HepG2 (cell line): ENCODE measurements around the gene VARS1. TPM values are rescaled to one million over a fixed set of nuclear protein-coding genes. Genes with fewer than 3 reads are reported as not detected.

Experiments
- MXI1 ChIP-seq: IDR thresholded peaks from 3 replicates; pipeline ENCODE4 v1.6.1; 2012; ENCODE audit warnings: low read depth, low read length, inconsistent platforms, borderline replicate concordance
- NAIF1 ChIP-seq: sonication (generic); formaldehyde crosslinking; IDR thresholded peaks from 2 replicates; pipeline ENCODE4 v1.5.0; 2020; ENCODE audit warnings: mild to moderate bottlenecking, missing genetic modification reagents, borderline replicate concordance
- RFXAP ChIP-seq: sonication (generic); formaldehyde crosslinking; IDR thresholded peaks from 2 replicates; pipeline ENCODE4 v1.4.0; 2020; ENCODE audit warnings: missing genetic modification reagents, borderline replicate concordance
- RNF2 ChIP-seq: fragments of 450-650 bp; conservative IDR thresholded peaks from 2 replicates; pipeline ENCODE4 v1.6.1; 2016; ENCODE audit warnings: low read depth
- SMARCE1 ChIP-seq: fragments of 450-650 bp; IDR thresholded peaks from 2 replicates; pipeline ENCODE4 v1.6.1; 2017; ENCODE audit warnings: borderline replicate concordance
- SSRP1 ChIP-seq: IDR thresholded peaks from 2 replicates; pipeline ENCODE4 v1.6.1; 2016; ENCODE audit warnings: control low read depth
- TAF1 ChIP-seq: sonication (generic); formaldehyde crosslinking; IDR thresholded peaks from 2 replicates; pipeline ENCODE4 v1.4.0; 2020; ENCODE audit warnings: missing genetic modification reagents
- THYN1 ChIP-seq: sonication (generic); formaldehyde crosslinking; IDR thresholded peaks from 2 replicates; pipeline ENCODE4 v1.8.1; 2023; ENCODE audit warnings: low read depth, mild to moderate bottlenecking, moderate library complexity, missing genetic modification reagents, borderline replicate concordance
- YEATS2 ChIP-seq: sonication (generic); formaldehyde crosslinking; IDR thresholded peaks from 2 replicates; pipeline ENCODE4 v1.4.0; 2020; ENCODE audit warnings: missing genetic modification reagents, borderline replicate concordance
- ZBTB38 ChIP-seq: sonication (generic); formaldehyde crosslinking; IDR thresholded peaks from 2 replicates; pipeline ENCODE4 v1.5.1; 2020; ENCODE audit warnings: mild to moderate bottlenecking, missing genetic modification reagents
- ZNF256 ChIP-seq: sonication (generic); formaldehyde crosslinking; conservative IDR thresholded peaks from 2 replicates; pipeline ENCODE4 v1.4.0; 2020; ENCODE audit warnings: missing genetic modification reagents
- ZNF558 ChIP-seq: sonication (generic); formaldehyde crosslinking; IDR thresholded peaks from 2 replicates; pipeline ENCODE4 v1.9.0; 2022; ENCODE audit warnings: mild to moderate bottlenecking, missing genetic modification reagents, borderline replicate concordance
- ZNF569 ChIP-seq: sonication (generic); formaldehyde crosslinking; IDR thresholded peaks from 2 replicates; pipeline ENCODE4 v1.5.0; 2020; ENCODE audit warnings: mild to moderate bottlenecking, missing genetic modification reagents, moderate library complexity, borderline replicate concordance
- ZNF709 ChIP-seq: sonication (generic); formaldehyde crosslinking; IDR thresholded peaks from 2 replicates; pipeline ENCODE4 v1.5.0; 2020; ENCODE audit warnings: mild to moderate bottlenecking, missing genetic modification reagents
- ZNF766 ChIP-seq: sonication (generic); formaldehyde crosslinking; IDR thresholded peaks from 2 replicates; pipeline ENCODE4 v1.5.0; 2020; ENCODE audit warnings: missing genetic modification reagents, borderline replicate concordance
- ZNF788 ChIP-seq: sonication (generic); formaldehyde crosslinking; IDR thresholded peaks from 2 replicates; pipeline ENCODE4 v1.5.0; 2020; ENCODE audit warnings: mild to moderate bottlenecking, missing genetic modification reagents, borderline replicate concordance
- ZNF839 ChIP-seq: sonication (generic); formaldehyde crosslinking; IDR thresholded peaks from 2 replicates; pipeline ENCODE4 v1.4.0; 2020; ENCODE audit warnings: missing genetic modification reagents, mild to moderate bottlenecking, borderline replicate concordance
- ZSCAN9 ChIP-seq: IDR thresholded peaks from 2 replicates; pipeline ENCODE4 v1.6.1; 2016; ENCODE audit warnings: borderline replicate concordance
- polyA plus RNA-seq, 8 experiments: library from polyadenylated mRNA; depleted of rRNA in 3 of 8; stranded (reverse) in 7 of 8; unstranded in 1 of 8; fragments of >200 nt; fragmentation: Illumina TruSeq in 4 of 8; extraction: Trizol in 4 of 8; gene quantifications; 2 replicates each; pipeline versions ENCODE4 v1.2.1 to v1.2.3, GENCODE V29; 2011 to 2016; ENCODE audit warnings: low read depth in 4 of 8, missing spikeins in 1 of 8, mixed read lengths in 1 of 8; ENCODE audit not compliant: insufficient read depth in 1 of 8
- total RNA-seq, 5 experiments: library from RNA; depleted of rRNA; stranded (reverse); fragments of >200 nt; fragmentation: Illumina TruSeq; extraction: Trizol; gene quantifications; 2 replicates each; pipeline ENCODE4 v1.2.3, GENCODE V29; 2016; ENCODE audit warnings: low read depth in 1 of 5
- TF ChIP-seq, protein P1 (sequence below): sonication (generic); formaldehyde crosslinking; IDR thresholded peaks from 2 replicates; pipeline ENCODE4 v1.4.0; 2020; ENCODE audit warnings: missing genetic modification reagents, borderline replicate concordance
- TF ChIP-seq, protein P2 (sequence below): sonication (generic); formaldehyde crosslinking; IDR thresholded peaks from 2 replicates; pipeline ENCODE4 v1.8.0; 2022; ENCODE audit warnings: mild to moderate bottlenecking, missing genetic modification reagents, moderate library complexity
- TF ChIP-seq, protein P3 (sequence below): sonication (generic); formaldehyde crosslinking; IDR thresholded peaks from 2 replicates; pipeline ENCODE4 v1.8.0; 2022; ENCODE audit warnings: missing genetic modification reagents, mild to moderate bottlenecking, moderate library complexity, borderline replicate concordance

Gene VARS1
- total and polyA plus RNA-seq, 2 of the 13 experiments (the other 11 are each of a cell fraction or from before 2014, with no cell fraction given) = 14.7 to 56.1 TPM

DNA sequence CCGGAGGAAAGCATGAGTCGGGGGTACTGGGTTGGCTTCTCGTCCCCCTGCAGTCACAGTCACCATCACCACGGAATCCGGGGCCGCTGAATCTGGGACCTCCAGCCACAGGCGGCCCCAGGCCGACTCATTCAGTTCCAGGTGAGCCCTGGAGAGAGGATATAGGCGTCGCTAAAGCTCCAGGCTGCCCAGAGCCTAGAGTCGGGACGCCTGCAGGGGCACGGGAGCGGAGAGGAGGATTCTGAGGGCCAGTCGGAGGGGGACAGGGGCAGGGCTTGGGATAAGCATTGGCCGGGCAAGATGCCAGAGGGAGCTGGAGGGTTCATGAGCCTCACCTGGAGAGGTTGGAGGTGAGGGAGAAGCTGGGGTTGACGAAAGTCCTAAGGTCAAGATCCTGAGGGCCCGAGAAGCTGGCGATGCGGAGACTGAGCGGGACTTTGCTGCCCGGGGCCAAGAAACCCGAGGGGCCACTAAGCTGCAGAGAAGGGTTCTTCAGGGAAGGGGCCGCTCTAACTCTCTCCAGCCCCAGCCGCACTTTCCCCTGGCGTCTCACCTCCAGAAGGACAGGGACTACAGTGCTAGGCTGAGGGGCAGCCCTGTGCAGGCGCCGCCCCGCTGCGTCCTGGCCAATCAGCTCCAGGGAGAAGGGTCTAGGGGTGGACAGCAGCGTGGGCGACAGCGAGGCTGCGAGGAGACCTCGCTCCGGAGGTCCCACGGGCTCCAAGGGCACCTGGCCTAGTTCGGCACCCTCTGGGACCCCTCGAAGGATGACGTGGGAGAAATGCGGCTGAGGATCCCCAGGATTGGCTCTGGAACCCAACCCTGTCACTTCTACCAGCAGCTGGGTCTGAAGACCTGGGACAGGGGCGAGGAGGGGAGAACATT lies 29.4 kb downstream of the VARS1 start (continued):
- TF ChIP-seq, protein P1, sequence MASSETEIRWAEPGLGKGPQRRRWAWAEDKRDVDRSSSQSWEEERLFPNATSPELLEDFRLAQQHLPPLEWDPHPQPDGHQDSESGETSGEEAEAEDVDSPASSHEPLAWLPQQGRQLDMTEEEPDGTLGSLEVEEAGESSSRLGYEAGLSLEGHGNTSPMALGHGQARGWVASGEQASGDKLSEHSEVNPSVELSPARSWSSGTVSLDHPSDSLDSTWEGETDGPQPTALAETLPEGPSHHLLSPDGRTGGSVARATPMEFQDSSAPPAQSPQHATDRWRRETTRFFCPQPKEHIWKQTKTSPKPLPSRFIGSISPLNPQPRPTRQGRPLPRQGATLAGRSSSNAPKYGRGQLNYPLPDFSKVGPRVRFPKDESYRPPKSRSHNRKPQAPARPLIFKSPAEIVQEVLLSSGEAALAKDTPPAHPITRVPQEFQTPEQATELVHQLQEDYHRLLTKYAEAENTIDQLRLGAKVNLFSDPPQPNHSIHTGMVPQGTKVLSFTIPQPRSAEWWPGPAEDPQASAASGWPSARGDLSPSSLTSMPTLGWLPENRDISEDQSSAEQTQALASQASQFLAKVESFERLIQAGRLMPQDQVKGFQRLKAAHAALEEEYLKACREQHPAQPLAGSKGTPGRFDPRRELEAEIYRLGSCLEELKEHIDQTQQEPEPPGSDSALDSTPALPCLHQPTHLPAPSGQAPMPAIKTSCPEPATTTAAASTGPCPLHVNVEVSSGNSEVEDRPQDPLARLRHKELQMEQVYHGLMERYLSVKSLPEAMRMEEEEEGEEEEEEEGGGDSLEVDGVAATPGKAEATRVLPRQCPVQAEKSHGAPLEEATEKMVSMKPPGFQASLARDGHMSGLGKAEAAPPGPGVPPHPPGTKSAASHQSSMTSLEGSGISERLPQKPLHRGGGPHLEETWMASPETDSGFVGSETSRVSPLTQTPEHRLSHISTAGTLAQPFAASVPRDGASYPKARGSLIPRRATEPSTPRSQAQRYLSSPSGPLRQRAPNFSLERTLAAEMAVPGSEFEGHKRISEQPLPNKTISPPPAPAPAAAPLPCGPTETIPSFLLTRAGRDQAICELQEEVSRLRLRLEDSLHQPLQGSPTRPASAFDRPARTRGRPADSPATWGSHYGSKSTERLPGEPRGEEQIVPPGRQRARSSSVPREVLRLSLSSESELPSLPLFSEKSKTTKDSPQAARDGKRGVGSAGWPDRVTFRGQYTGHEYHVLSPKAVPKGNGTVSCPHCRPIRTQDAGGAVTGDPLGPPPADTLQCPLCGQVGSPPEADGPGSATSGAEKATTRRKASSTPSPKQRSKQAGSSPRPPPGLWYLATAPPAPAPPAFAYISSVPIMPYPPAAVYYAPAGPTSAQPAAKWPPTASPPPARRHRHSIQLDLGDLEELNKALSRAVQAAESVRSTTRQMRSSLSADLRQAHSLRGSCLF (CRISPR knock-in tag) = 0 out of 2 replicates have a peak, but pooled peaks have one; percentile 30
- TF ChIP-seq THYN1 (no peak), ZNF788 (CRISPR knock-in tag) (no peak), RFXAP (CRISPR knock-in tag) (0 out of 2 replicates have a peak, but pooled peaks have one; percentile 35), ZNF256 (CRISPR knock-in tag) (0 out of 2 replicates have a peak, but pooled peaks have one; percentile 59), NAIF1 (no peak), RNF2 (0 out of 2 replicates have a peak, but pooled peaks have one; percentile 28), ZNF766 (CRISPR knock-in tag) (peak; percentile 48; the same call in 1 of the 2 replicates), ZSCAN9 (no peak), SMARCE1 (no peak), ZNF839 (CRISPR knock-in tag) (0 out of 2 replicates have a peak, but pooled peaks have one; percentile 59), ZNF709 (peak; percentile 27; the same call in 1 of the 2 replicates), ZNF569 (CRISPR knock-in tag) (no peak), ZBTB38 (CRISPR knock-in tag) (peak; percentile 61; the same call in 1 of the 2 replicates), ZNF558 (CRISPR knock-in tag) (no peak; the same call in 1 of the 2 replicates), SSRP1 (no peak), TAF1 (CRISPR knock-in tag) (peak; percentile 69), YEATS2 (CRISPR knock-in tag) (peak; percentile 73; the same call in 1 of the 2 replicates), MXI1 (no peak; the same call in 2 of the 3 replicates)
- TF ChIP-seq, protein P2, sequence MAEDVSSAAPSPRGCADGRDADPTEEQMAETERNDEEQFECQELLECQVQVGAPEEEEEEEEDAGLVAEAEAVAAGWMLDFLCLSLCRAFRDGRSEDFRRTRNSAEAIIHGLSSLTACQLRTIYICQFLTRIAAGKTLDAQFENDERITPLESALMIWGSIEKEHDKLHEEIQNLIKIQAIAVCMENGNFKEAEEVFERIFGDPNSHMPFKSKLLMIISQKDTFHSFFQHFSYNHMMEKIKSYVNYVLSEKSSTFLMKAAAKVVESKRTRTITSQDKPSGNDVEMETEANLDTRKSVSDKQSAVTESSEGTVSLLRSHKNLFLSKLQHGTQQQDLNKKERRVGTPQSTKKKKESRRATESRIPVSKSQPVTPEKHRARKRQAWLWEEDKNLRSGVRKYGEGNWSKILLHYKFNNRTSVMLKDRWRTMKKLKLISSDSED (CRISPR knock-in tag) = no peak
- TF ChIP-seq, protein P3, sequence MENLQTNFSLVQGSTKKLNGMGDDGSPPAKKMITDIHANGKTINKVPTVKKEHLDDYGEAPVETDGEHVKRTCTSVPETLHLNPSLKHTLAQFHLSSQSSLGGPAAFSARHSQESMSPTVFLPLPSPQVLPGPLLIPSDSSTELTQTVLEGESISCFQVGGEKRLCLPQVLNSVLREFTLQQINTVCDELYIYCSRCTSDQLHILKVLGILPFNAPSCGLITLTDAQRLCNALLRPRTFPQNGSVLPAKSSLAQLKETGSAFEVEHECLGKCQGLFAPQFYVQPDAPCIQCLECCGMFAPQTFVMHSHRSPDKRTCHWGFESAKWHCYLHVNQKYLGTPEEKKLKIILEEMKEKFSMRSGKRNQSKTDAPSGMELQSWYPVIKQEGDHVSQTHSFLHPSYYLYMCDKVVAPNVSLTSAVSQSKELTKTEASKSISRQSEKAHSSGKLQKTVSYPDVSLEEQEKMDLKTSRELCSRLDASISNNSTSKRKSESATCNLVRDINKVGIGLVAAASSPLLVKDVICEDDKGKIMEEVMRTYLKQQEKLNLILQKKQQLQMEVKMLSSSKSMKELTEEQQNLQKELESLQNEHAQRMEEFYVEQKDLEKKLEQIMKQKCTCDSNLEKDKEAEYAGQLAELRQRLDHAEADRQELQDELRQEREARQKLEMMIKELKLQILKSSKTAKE (CRISPR knock-in tag) = no peak
